Sigmoid colon (tissue), 3 donors: Measurements from ENCODE around the gene LLGL2.

Source experiments
- POLR2A ChIP-seq, 2 donors: fragments of 450-650 bp; IDR thresholded peaks; one replicate each; pipeline ENCODE4 v1.6.1; 2016; ENCODE audit warnings: antibody characterized with exemption in 2 of 2, mild to moderate bottlenecking in 2 of 2, moderate library complexity in 2 of 2
- TF ChIP-seq, protein P1 (sequence below), 4 experiments: fragments of 450-650 bp in 3 of 4; fragments of 200-600 bp in 1 of 4; IDR thresholded peaks; one replicate each; pipeline ENCODE4 v1.5.1; 2016 to 2019; ENCODE audit warnings: antibody characterized with exemption in 4 of 4, mild to moderate bottlenecking in 3 of 4, moderate library complexity in 2 of 4

DNA sequence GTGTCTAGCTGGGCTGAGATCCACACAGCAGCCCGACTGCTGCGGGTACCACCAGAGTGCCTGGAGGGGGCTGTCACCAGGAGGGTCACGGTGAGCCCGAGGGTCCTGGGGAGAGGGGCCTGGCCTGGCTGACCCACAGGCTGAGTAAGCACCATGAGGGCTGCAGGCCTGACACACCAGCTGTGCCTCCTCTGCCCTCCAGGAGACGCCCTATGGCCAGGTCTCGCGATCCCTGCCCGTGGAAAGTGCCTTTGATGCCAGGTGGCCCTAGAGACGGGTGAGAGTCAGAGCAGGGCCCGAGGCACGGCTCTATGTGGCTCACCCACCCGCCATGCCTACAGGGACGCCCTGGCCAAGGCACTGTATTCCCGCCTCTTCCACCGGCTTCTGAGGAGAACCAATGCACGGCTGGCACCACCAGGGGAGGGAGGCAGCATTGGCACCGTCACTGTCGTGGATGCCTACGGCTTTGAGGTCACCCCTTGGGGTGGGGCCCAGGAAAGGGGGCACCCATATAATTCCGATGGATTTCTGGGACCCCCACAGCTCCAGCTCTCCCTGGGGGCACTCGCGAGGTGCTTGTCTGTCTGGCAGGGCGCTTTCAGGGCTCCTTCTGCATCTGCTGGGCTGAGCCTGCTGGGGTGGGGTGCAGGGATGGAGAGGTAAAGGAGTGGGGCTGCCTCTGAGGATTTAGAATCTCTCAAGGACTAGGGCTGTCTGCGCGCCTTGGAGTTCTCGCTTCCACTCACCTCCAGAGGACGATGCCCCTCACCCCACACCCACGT, 69.2 kb downstream of the LLGL2 start:
- TF ChIP-seq POLR2A (IDR thresholded peaks at IDR 0.05) = no peak
- TF ChIP-seq, protein P1, sequence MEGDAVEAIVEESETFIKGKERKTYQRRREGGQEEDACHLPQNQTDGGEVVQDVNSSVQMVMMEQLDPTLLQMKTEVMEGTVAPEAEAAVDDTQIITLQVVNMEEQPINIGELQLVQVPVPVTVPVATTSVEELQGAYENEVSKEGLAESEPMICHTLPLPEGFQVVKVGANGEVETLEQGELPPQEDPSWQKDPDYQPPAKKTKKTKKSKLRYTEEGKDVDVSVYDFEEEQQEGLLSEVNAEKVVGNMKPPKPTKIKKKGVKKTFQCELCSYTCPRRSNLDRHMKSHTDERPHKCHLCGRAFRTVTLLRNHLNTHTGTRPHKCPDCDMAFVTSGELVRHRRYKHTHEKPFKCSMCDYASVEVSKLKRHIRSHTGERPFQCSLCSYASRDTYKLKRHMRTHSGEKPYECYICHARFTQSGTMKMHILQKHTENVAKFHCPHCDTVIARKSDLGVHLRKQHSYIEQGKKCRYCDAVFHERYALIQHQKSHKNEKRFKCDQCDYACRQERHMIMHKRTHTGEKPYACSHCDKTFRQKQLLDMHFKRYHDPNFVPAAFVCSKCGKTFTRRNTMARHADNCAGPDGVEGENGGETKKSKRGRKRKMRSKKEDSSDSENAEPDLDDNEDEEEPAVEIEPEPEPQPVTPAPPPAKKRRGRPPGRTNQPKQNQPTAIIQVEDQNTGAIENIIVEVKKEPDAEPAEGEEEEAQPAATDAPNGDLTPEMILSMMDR (IDR thresholded peaks at IDR 0.05) = no peak
